Endodermal cell (in vitro differentiated cells): ENCODE data around the gene PRRT1B. TPM values are rescaled to one million over a fixed set of nuclear protein-coding genes. Genes with fewer than 3 reads are reported as not detected.

ENCODE experiments used
- DNase-seq: peaks from one replicate; pipeline ENCODE4 v3.0.0-alpha.2; 2017
- H3K27ac ChIP-seq: 2 replicates; pipeline ENCODE4 v1.5.1; 2013; ENCODE audit warnings: mild to moderate bottlenecking, low read depth, low read length, moderate library complexity
- H3K27me3 ChIP-seq: 2 replicates; pipeline ENCODE4 v1.6.1; 2013; ENCODE audit warnings: mild to moderate bottlenecking, low read length, moderate library complexity; ENCODE audit not compliant: insufficient read depth, control insufficient read depth, poor library complexity, severe bottlenecking
- H3K36me3 ChIP-seq: 2 replicates; pipeline ENCODE4 v1.7.0; 2013; ENCODE audit warnings: mild to moderate bottlenecking, low read length, moderate library complexity; ENCODE audit not compliant: control insufficient read depth, insufficient read depth
- H3K4me1 ChIP-seq: one replicate; pipeline ENCODE4 v1.7.0; 2013; ENCODE audit warnings: low read length; ENCODE audit not compliant: control insufficient read depth, insufficient read depth
- H3K4me3 ChIP-seq: 2 replicates; pipeline ENCODE4 v1.5.1; 2013; ENCODE audit warnings: mild to moderate bottlenecking, low read length, moderate library complexity
- H3K9ac ChIP-seq: 2 replicates; pipeline ENCODE4 v1.6.1; 2013; ENCODE audit warnings: mild to moderate bottlenecking, low read length, moderate library complexity; ENCODE audit not compliant: poor library complexity, severe bottlenecking; ENCODE audit errors: extremely low read depth
- H3K9me3 ChIP-seq: 2 replicates; pipeline ENCODE4 v1.6.1; 2013; ENCODE audit warnings: mild to moderate bottlenecking, low read length, moderate library complexity; ENCODE audit not compliant: control insufficient read depth
- H3K27ac Mint-ChIP-seq: 2 replicates; pipeline ENCODE4 v1.8.0; 2020; ENCODE audit warnings: mixed read lengths
- H3K27me3 Mint-ChIP-seq: 2 replicates; pipeline ENCODE4 v1.8.0; 2021; ENCODE audit warnings: mild to moderate bottlenecking, mixed read lengths; ENCODE audit not compliant: insufficient read depth
- H3K36me3 Mint-ChIP-seq: 2 replicates; pipeline ENCODE4 v1.8.0; 2020; ENCODE audit warnings: low read depth, mixed read lengths
- H3K4me1 Mint-ChIP-seq: 2 replicates; pipeline ENCODE4 v1.8.0; 2020; ENCODE audit warnings: mixed read lengths
- H3K4me3 Mint-ChIP-seq: 2 replicates; pipeline ENCODE4 v1.8.0; 2020; ENCODE audit warnings: mild to moderate bottlenecking, moderate library complexity, mixed read lengths
- H3K9me3 Mint-ChIP-seq: 2 replicates; pipeline ENCODE4 v1.8.0; 2020; ENCODE audit warnings: mild to moderate bottlenecking, mixed read lengths
- WGBS, 2 experiments: methylation state at CpG; one replicate each; pipeline versions ENCODE4 v1.1.5 to v1.1.7; 2013; ENCODE audit warnings: missing lambda C conversion rate in 2 of 2, mixed read lengths in 1 of 2; ENCODE audit not compliant: insufficient coverage in 1 of 2, insufficient read length in 1 of 2; 5-methylcytosine and 5-hydroxymethylcytosine counted together
- total RNA-seq, 2 donors: library from RNA; stranded (reverse); fragmentation: NEBNext Ultra II Directional in 1 of 2; extraction: Animal tissue kit (Norgen Biotek cat#: 25700) in 1 of 2; gene quantifications; 2 replicates in 1 of 2; 3 replicates in 1 of 2; pipeline ENCODE4 v1.2.1, GENCODE V29; 2021
- TF ChIP-seq, protein P1 (sequence below): fragments of 200-600 bp; sonication (generic); conservative IDR thresholded peaks from 2 replicates; pipeline ENCODE4 v1.5.0; 2021; ENCODE audit warnings: antibody characterized with exemption, mild to moderate bottlenecking

The PRRT1B gene
- total RNA-seq, 2 donors from 2014 or later, result 42.9 to 71.4 TPM

DNA sequence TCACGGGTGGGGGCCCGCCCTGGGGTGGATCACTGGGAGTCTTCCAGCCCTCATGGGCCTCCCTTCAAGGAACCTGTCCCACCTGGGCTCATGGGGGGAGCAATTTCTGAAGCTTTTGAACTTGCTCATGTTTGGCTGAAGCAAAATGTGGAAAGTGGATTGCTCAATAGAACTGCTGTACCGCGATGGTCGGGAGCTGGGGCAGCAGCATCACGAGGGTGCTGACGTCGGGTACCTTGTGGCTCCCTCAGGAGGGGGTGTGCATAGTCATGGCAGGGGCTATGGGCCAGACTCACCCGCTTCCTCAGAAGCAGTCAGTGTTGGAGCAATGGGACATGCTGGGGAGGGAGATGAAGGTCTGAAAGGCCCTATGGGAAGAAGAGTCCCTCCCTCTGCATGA, 57.9 kb downstream of the PRRT1B start:
- Mint-ChIP-seq H3K4me1 (peaks cover 7% of the 10 kb centered on the region), H3K27me3 (no peaks in the 10 kb centered on the region), H3K4me3 (no peak overlapping the region), H3K27ac (peak overlapping the region; percentile 19), H3K9me3 (no peaks in the 10 kb centered on the region), H3K36me3 (peaks cover 61% of the 10 kb centered on the region)
- no peak overlapping the region for H3K27ac ChIP-seq
- no peak overlapping the region for H3K9ac ChIP-seq
- peaks cover 4% of the 10 kb centered on the region for H3K4me1 ChIP-seq
- H3K36me3 ChIP-seq, result peaks cover 24% of the 10 kb centered on the region
- H3K4me3 ChIP-seq, result no peak overlapping the region
- H3K9me3 ChIP-seq, result no peaks in the 10 kb centered on the region
- WGBS, 2 experiments, result 90 to 95% methylated on average over 2 to 9 of the region's 9 CpGs
- DNase-seq, result no peak
- no peaks in the 10 kb centered on the region for H3K27me3 ChIP-seq
- TF ChIP-seq, protein P1, sequence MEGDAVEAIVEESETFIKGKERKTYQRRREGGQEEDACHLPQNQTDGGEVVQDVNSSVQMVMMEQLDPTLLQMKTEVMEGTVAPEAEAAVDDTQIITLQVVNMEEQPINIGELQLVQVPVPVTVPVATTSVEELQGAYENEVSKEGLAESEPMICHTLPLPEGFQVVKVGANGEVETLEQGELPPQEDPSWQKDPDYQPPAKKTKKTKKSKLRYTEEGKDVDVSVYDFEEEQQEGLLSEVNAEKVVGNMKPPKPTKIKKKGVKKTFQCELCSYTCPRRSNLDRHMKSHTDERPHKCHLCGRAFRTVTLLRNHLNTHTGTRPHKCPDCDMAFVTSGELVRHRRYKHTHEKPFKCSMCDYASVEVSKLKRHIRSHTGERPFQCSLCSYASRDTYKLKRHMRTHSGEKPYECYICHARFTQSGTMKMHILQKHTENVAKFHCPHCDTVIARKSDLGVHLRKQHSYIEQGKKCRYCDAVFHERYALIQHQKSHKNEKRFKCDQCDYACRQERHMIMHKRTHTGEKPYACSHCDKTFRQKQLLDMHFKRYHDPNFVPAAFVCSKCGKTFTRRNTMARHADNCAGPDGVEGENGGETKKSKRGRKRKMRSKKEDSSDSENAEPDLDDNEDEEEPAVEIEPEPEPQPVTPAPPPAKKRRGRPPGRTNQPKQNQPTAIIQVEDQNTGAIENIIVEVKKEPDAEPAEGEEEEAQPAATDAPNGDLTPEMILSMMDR, result no peak

DNA sequence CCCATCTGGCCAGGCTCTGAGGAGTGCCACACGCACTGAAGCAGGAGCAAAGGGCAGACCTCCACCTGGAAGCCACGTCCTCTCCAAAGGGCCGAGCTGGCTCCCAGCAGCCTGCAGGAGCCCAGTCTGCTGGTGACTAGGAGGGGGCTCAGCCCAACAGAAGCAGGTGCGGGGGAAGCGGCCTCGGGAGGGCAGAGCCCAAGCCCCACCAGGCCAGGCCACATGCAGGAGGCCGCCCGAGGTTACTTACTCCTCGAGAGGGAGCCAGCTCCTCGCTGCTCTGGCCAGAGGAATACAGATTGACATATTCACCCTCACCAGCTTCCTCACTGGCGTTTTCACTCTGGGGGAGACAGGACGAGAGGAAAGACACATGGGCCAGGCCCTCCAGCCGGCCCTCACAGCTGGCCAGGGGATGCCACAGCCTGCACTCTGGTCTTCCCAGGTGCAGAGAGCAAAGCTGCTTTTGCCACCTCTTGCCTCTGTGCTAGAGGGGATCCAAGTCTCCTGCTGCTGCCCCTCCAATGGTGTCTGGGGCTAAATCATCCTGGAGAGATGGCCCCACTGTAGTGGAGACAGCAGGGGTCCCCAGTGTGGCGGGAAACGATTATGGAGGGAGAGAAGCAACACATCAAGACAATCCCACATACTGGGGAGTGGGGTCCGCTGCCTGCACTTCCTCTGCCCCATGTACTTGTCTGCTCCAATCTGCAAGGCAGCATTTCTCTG, 58.6 kb downstream of the PRRT1B start:
- H3K36me3 Mint-ChIP-seq, result peaks cover 58% of the 10 kb centered on the region
- peak overlapping the region; percentile 12 for H3K27ac Mint-ChIP-seq

DNA sequence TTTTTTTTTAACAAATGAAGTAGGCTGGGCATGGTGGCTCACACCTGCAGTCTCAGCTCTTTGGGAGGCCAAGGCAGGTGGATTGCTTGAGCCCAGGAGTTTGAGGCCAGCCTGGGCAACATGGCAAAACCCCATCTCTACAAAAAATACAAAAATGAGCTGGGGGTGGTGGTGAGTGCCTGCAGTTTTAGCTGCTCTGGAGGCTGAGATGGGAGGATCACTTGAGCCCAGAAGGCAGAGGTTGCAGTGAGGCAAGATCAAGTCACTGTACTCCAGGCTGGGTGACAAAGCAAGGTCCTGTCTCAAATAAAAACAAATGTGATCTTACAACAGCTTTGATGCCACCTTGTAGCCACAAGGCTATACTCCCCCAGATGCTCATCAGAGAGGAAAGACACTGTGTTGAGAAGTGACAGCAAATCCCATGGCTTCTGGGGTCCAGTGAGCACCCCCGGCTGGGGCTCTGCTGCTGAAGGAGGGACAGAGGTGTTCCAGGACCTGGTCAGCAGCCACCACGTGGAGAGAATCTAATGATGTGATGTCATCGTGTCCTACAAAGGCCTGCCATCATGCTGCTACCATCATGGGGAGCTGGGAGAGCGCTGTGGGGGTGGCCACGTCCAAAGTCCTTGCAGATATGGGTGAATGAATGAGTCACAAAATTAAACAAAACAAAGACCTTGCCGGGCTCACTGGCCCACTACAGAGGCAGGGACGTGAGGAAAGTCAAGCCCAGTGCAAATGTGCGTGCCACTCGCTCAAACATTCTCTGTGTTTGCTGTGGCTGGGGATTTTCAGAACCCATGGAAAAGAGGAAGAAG, 60.7 kb downstream of the PRRT1B start:
- H3K27me3 ChIP-seq, result no peaks in the 10 kb centered on the region
- no peak for DNase-seq
- no peak overlapping the region for H3K4me3 Mint-ChIP-seq
- 90 to 91% methylated on average over 9 of the region's 9 CpGs for WGBS, 2 experiments
- no peak overlapping the region for H3K4me3 ChIP-seq
- no peak overlapping the region for H3K27ac ChIP-seq
- H3K4me1 Mint-ChIP-seq, result peaks cover 19% of the 10 kb centered on the region
- H3K27me3 Mint-ChIP-seq, result no peaks in the 10 kb centered on the region
- H3K9me3 Mint-ChIP-seq, result no peaks in the 10 kb centered on the region
- TF ChIP-seq, protein P1, result no peak
- H3K9me3 ChIP-seq, result no peaks in the 10 kb centered on the region
- no peak overlapping the region for H3K9ac ChIP-seq
- H3K27ac Mint-ChIP-seq, result no peak overlapping the region
- peaks cover 10% of the 10 kb centered on the region for H3K36me3 ChIP-seq
- peaks cover 46% of the 10 kb centered on the region for H3K36me3 Mint-ChIP-seq
- peaks cover 10% of the 10 kb centered on the region for H3K4me1 ChIP-seq

More for the DNA sequence above, 58.6 kb downstream of the PRRT1B start:
- H3K4me3 Mint-ChIP-seq, result no peak overlapping the region
- Histone ChIP-seq H3K27me3 (no peaks in the 10 kb centered on the region), H3K36me3 (peaks cover 24% of the 10 kb centered on the region), H3K4me3 (no peak overlapping the region), H3K27ac (no peak overlapping the region), H3K9ac (no peak overlapping the region), H3K9me3 (no peaks in the 10 kb centered on the region), H3K4me1 (peaks cover 7% of the 10 kb centered on the region)
- H3K9me3 Mint-ChIP-seq, result no peaks in the 10 kb centered on the region
- H3K27me3 Mint-ChIP-seq, result no peaks in the 10 kb centered on the region
- 91% methylated on average over 8 to 16 of the region's 16 CpGs for WGBS, 2 experiments
- peaks cover 14% of the 10 kb centered on the region for H3K4me1 Mint-ChIP-seq
- TF ChIP-seq, protein P1, result no peak
- DNase-seq, result no peak
